ENCODE results near the gene SIVA1.

Gene SIVA1

GRCh38 chr14:104753528-104754212 is 723 bp downstream of the SIVA1 start:
- DNase-seq = no peak

GRCh38 chr14:104754213-104754851 is 1.4 kb downstream of the SIVA1 start:
- no peak for DNase-seq

- no peak for DNase-seq
Measured at GRCh38 chr14:104755621-104756020, 2.7 kb downstream of the SIVA1 start.

DNA sequence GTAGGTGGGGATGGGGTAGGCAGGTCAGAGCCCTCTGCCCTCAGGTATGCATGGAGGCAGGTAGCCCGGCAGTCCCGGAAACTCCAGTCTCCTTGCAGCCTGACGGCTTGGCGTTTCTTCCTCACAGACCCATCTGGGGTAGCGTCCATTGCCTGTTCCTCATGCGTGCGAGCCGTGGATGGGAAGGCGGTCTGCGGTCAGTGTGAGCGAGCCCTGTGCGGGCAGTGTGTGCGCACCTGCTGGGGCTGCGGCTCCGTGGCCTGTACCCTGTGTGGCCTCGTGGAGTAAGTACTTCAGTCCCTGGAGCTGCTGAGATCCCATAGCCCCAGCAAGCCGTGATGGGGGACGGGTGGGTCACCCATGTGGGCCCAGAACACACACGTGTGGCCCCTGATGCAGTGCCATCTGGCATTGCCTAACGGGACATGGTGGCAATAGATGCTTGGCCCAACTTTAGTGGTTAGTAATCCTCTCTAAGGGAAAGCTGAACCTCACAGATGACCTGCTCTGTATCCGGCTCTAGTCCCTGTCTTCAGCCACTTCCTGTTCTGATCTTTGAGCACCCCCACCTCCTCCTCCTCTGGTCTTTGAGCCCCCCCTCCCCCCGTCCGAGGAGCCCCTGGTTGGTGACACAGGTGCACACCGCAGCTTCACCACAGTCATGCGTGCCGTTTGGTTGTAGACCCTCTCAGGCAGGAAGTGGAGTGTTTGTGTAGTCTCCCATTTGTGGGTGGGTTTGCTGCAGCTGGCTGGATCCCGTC is 3.7 kb downstream of the SIVA1 start:
- no peak for DNase-seq

DNA sequence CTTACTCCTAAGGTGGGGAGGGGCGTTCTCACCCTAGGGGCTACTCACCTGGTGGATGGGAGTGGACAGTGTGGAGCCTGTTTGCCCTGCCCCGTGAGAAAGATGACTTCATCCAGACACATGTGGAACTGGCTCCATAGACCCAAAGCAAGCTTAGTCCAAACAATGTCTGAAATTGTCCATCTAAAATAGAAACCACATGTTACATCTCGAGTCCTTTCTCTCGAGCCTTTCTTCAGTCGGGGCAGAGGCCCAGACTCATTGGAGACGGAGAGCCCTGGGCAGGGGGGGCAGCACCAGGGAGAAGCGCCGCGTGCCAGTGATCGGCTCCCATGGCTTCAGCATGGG is 4.3 kb downstream of the SIVA1 start:
- no peak for DNase-seq

DNA sequence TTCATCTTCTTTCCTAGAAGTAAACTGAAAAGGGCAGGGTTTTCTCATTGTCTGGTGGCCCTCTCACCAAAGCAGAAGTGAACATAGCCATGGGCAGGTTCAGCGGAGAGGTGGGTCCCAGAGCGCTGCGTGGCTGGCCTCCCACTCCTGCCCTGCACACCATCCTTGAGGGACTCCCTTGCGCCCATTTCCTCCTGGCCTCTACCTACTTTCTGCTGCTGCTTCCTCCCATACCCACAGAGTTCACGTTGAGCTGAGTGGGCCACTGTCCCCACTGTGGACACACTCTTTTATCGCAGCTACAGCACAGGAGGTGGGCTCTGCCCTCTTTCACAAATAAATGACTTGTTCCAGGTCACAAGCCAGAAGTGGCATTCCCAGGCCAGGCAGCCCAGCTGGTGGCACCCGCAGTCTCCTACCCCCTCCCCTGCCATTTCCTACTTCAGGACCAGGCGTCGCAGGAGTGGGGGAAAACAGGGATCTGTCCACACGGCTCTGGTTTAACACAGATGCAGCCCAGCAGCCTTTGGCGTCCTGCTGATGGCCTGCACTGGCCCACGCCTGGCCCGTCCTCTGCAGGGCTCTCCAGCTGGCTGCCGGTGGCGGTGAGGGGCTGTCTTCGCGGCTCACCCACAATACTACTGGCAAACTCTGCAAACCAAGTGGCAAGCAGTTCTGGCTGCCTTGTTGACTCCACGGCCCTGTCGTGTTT is 4.9 kb downstream of the SIVA1 start:
- DNase-seq = no peak

GRCh38 chr14:104758981-104759969 is 6.3 kb downstream of the SIVA1 start:
- no peak for DNase-seq

GRCh38 chr14:104765517-104765916 is 12.6 kb downstream of the SIVA1 start:
- DNase-seq = no peak

- no peak for DNase-seq
Measured at GRCh38 chr14:104766256-104766862, 13.4 kb downstream of the SIVA1 start.

- DNase-seq = no peak
Measured at GRCh38 chr14:104766863-104767633, 14.1 kb downstream of the SIVA1 start.

DNA sequence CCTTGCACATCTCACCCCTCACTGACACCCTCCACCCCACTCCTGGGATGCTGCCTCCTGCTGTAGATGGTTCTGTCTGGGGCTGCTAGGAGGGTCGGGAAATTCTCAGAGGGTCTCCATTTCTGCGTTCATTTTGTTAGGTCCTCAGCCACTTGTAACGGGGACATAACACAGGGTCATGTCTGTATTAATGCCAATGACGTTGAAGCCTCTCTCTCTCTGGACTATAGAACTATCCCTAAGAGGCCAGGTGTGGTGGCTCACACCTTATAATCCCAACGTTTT is 14.6 kb downstream of the SIVA1 start:
- no peak for DNase-seq

DNA sequence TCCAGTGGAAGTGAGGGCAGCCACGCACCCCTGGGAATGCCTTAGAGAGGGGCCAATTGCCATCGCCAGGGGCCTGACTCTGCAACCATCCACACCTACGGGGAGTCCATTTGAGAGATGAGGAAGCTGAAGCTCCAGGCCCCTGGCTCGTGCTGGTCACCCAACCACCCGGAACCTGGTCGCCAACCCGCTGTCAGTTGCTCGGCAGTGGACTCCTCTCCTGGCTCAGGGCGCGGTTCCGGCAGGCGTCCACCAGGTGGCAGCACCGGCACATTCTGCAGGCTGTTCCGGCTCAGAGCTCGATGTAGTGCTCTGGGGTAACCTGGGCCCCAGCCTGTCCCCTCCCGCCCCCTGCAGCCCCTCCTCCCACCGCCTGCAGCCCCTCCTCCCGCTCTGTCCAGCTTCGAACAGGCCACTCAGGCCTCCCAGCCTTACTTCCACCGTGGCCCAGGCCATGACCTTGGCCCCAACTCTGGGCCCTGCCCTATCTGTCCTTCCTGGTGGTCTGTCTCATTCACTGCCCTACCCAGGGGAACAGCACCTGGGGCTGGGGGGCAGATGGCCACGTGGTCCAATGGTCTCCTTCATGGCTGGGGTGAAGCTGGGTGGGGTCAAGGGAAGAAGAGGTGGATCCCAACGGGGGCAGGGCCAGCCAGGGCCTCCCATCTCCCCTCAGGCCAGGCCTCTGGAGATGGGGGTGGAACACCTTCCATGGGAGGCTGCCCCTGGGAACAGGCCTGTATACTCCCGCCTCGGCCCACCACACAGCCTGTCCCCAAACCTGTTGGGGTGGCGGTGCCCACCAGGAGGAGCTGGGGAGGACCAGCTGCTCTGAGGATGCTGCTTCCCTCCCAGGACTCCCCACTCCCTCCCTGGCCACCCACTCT is 15.7 kb downstream of the SIVA1 start:
- DNase-seq = peak; percentile 87 to 92

DNA sequence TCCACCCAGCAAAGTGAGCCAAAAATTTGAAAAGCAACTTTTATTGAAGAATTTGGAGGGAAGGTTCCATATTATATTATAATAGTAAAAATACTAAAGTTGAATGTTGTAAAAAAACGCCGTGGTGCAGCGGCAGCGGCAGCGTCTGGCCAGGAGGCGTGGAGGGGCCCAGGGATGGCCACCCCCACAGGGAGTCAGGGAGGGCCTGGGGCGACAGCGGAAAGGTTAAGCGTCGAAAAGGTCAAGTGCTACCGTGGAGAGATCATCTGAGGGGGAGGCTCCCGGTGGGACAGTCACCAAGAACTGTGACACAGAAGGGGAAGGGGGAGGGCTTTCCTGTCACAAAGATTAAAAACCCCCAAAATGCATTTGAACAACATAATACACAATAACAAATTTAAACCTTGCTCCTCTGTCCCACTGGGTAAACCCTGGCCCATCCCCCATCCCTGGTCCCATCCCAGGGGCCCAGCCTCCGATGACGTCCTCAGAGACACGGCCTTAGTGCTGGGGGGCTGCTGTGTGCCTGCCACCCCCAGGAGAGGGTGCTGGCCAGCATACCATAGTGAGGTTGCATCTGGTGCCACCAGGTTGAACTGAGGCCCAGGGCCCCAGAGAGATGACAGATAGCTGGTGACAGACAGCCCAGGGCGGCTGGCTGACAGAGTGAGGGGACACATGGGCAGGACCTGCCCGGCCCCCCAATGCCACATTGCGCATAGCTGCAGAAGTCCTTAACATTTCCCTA is 16.6 kb downstream of the SIVA1 start:
- DNase-seq = no peak

DNA sequence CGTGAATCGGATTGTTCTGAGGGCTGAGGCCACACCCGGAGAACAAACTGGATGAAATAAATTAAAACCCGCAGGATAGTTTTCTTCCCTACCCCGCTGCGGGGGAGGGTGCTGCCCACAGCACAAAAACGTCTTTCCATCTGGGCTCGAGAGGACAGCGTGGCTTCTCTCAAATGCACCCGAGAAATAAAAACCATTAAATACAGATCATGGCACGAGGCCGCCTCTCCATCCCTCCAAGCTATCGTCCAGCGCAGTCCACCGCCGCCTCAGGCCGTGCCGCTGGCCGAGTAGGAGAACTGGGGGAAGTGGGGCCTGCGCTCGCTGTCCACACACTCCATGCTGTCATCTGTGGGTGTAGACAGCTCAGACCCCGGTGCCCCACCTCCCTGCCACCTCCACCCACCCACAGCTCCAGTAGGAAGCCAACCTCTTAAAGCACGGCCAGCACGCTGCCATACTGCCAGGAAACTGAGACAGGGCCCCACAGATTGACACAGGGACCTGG is 17.2 kb downstream of the SIVA1 start:
- DNase-seq = no peak

- DNase-seq = peak in 1 of 2 donors; percentile 28
Measured at GRCh38 chr14:104770851-104771272, 17.9 kb downstream of the SIVA1 start.

- no peak for DNase-seq
Measured at GRCh38 chr14:104771374-104771773, 18.4 kb downstream of the SIVA1 start.

DNA sequence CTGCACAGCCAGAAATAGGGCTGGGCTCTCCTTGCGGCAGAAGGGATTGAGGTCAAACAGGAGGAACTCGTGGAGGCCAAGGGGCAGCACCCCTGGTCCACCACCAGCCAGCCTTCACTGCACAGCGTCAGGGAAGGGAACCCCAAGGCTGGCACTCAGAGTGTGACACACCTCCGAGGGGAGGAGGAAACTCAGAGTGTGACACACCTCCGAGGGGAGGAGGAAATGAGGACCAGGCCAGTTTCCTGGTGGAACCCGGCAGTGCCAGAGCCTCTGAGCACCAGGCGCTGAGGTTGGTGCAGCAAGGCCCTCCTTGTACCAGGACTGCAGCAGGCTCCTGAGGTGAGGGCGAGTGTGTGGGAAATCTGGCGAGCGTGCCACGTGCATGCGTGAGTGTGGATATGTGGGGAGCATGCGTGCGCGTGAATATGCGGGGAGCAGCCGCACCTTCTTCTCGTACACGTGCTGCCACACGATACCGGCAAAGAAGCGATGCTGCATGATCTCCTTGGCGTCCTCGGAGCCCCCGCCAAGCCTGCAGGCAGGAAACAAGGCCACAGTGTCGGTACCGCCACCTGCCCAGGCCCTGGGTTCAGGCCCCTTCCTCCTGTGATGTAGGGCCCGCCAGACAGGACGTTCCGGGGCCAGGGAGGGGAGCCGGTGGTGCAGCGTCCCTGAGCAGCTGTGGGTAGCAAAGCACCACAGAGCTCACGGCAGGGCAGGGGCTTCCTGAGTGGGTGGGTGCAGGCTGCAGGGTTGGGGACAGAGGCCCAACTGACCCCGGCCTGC is 19.2 kb downstream of the SIVA1 start:
- no peak for DNase-seq
